GM12878 (cell line): ENCODE measurements around the gene RICTOR.

Experiments
- JUND ChIP-seq: IDR thresholded peaks from 2 replicates; pipeline ENCODE4 v1.6.1; 2012; ENCODE audit warnings: low read depth, mild to moderate bottlenecking, low read length, improper control_type of control experiment, moderate library complexity
- NFIC ChIP-seq: IDR thresholded peaks from 2 replicates; pipeline ENCODE4 v1.6.1; 2012; ENCODE audit warnings: low read depth, mild to moderate bottlenecking, inconsistent platforms, low read length, moderate library complexity
- POLR2A ChIP-seq: IDR thresholded peaks from 2 replicates; pipeline ENCODE4 v1.6.1; 2011; ENCODE audit warnings: low read depth, mild to moderate bottlenecking, low read length
- ZZZ3 ChIP-seq: IDR thresholded peaks from 2 replicates; pipeline ENCODE4 v1.6.1; 2011; ENCODE audit warnings: low read depth; ENCODE audit not compliant: control insufficient read depth, insufficient read length
- TF ChIP-seq, protein P1 (sequence below), 3 experiments: IDR thresholded peaks in 2 of 3; conservative IDR thresholded peaks in 1 of 3; 2 replicates each; pipeline ENCODE4 v1.5.1; 2011; ENCODE audit warnings: low read depth in 3 of 3, low read length in 3 of 3, mild to moderate bottlenecking in 3 of 3, control low read depth in 2 of 3, moderate library complexity in 2 of 3, inconsistent platforms in 1 of 3, mixed read lengths in 1 of 3; ENCODE audit not compliant: control insufficient read depth in 2 of 3, insufficient read depth in 1 of 3; ENCODE audit errors: extremely low read depth in 1 of 3
- TF ChIP-seq, protein P2 (sequence below): IDR thresholded peaks from 2 replicates; pipeline ENCODE4 v1.6.1; 2012; ENCODE audit warnings: mild to moderate bottlenecking, low read depth, low read length

DNA sequence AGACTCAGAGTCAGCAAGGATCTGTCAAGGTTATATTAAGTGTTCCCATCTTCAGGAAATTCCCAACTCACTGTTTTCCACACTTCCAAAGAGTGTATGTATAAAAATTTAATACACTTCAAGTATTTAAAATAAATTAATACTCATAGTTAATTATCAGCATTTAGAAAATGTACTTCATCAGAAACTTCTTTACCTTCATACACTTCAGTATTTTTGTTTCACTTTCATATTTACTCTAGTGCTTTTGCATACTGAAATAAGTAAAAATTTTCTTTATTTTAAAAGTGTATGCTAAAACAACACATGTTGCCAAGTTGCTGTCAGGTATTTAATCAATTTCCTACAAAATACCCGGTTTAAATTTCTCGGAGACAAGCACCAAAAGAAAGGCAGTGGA, 16.5 kb downstream of the RICTOR start:
- TF ChIP-seq ZZZ3 (no peak), POLR2A (no peak), JUND (no peak), NFIC (no peak)
- TF ChIP-seq, protein P1, sequence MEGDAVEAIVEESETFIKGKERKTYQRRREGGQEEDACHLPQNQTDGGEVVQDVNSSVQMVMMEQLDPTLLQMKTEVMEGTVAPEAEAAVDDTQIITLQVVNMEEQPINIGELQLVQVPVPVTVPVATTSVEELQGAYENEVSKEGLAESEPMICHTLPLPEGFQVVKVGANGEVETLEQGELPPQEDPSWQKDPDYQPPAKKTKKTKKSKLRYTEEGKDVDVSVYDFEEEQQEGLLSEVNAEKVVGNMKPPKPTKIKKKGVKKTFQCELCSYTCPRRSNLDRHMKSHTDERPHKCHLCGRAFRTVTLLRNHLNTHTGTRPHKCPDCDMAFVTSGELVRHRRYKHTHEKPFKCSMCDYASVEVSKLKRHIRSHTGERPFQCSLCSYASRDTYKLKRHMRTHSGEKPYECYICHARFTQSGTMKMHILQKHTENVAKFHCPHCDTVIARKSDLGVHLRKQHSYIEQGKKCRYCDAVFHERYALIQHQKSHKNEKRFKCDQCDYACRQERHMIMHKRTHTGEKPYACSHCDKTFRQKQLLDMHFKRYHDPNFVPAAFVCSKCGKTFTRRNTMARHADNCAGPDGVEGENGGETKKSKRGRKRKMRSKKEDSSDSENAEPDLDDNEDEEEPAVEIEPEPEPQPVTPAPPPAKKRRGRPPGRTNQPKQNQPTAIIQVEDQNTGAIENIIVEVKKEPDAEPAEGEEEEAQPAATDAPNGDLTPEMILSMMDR (IDR thresholded peaks at IDR 0.05 in 2 of 3, conservative IDR thresholded peaks at IDR 0.05 in 1 of 3; ENCODE audit: control insufficient read depth in 2 of 3, extremely low read depth in 1 of 3, insufficient read depth in 1 of 3, low read depth in 3 of 3, low read length in 3 of 3), result no peak
- TF ChIP-seq, protein P2, sequence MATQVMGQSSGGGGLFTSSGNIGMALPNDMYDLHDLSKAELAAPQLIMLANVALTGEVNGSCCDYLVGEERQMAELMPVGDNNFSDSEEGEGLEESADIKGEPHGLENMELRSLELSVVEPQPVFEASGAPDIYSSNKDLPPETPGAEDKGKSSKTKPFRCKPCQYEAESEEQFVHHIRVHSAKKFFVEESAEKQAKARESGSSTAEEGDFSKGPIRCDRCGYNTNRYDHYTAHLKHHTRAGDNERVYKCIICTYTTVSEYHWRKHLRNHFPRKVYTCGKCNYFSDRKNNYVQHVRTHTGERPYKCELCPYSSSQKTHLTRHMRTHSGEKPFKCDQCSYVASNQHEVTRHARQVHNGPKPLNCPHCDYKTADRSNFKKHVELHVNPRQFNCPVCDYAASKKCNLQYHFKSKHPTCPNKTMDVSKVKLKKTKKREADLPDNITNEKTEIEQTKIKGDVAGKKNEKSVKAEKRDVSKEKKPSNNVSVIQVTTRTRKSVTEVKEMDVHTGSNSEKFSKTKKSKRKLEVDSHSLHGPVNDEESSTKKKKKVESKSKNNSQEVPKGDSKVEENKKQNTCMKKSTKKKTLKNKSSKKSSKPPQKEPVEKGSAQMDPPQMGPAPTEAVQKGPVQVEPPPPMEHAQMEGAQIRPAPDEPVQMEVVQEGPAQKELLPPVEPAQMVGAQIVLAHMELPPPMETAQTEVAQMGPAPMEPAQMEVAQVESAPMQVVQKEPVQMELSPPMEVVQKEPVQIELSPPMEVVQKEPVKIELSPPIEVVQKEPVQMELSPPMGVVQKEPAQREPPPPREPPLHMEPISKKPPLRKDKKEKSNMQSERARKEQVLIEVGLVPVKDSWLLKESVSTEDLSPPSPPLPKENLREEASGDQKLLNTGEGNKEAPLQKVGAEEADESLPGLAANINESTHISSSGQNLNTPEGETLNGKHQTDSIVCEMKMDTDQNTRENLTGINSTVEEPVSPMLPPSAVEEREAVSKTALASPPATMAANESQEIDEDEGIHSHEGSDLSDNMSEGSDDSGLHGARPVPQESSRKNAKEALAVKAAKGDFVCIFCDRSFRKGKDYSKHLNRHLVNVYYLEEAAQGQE, result no peak
